HEK293 (cell line): ENCODE data around the gene SPIB.

Experiments
- CTCF ChIA-PET: fragments of 350-600 bp; formaldehyde crosslinking; extraction: SDS; loops from one replicate; lab custom pipeline; 2021; ENCODE audit warnings: antibody characterized with exemption; lab: Yijun Ruan, JAX
- POLR2A ChIA-PET: fragments of 300-600 bp; formaldehyde crosslinking; extraction: SDS; loops from one replicate; lab custom pipeline; 2020; ENCODE audit warnings: antibody characterized with exemption, inconsistent platforms; lab: Yijun Ruan, JAX
- H3K27ac ChIP-seq: fragments of 200-500 bp; sonication (Bioruptor generic); 2 replicates; pipeline ENCODE4 v1.5.1; 2014; ENCODE audit warnings: low read depth, low read length, control low read depth, inconsistent platforms; ENCODE audit errors: extremely low read depth
- H3K36me3 ChIP-seq, 2 experiments: fragments of 200-500 bp in 1 of 2; sonication (Bioruptor generic) in 1 of 2; 1 replicate in 1 of 2; 2 replicates in 1 of 2; pipeline ENCODE4 v1.5.1; 2014 to 2017; ENCODE audit warnings: inconsistent platforms in 2 of 2, low read length in 2 of 2; ENCODE audit not compliant: control insufficient read depth in 2 of 2, insufficient read depth in 1 of 2
- H3K4me1 ChIP-seq: fragments of 200-500 bp; sonication (Bioruptor generic); 2 replicates; pipeline ENCODE4 v1.5.1; 2014; ENCODE audit warnings: mild to moderate bottlenecking, low read length, inconsistent platforms; ENCODE audit not compliant: control insufficient read depth, insufficient read depth
- H3K4me3 ChIP-seq: 2 replicates; pipeline ENCODE4 v1.5.1; 2011; ENCODE audit warnings: low read depth, mild to moderate bottlenecking, control low read depth, low read length, moderate library complexity
- H3K9me3 ChIP-seq: fragments of 200-500 bp; sonication (Bioruptor generic); 2 replicates; pipeline ENCODE4 v1.5.1; 2014; ENCODE audit warnings: low read depth, low read length, inconsistent platforms; ENCODE audit not compliant: control insufficient read depth, insufficient read depth
- KLF16 ChIP-seq: fragments of 450-650 bp; formaldehyde crosslinking; IDR thresholded peaks from 2 replicates; pipeline ENCODE4 v1.5.1; 2017; ENCODE audit warnings: missing biosample characterization, missing genetic modification characterization
- PRDM1 ChIP-seq: fragments of 450-650 bp; formaldehyde crosslinking; IDR thresholded peaks from 2 replicates; pipeline ENCODE4; 2016; ENCODE audit warnings: missing biosample characterization, missing genetic modification characterization
- ZNF112 ChIP-seq: fragments of 450-650 bp; formaldehyde crosslinking; IDR thresholded peaks from 2 replicates; pipeline ENCODE4 v1.5.0; 2017; ENCODE audit warnings: missing biosample characterization, missing genetic modification characterization
- ZNF138 ChIP-seq: fragments of 450-650 bp; formaldehyde crosslinking; IDR thresholded peaks from 2 replicates; pipeline ENCODE4 v1.5.1; 2016; ENCODE audit warnings: missing biosample characterization, missing genetic modification characterization, borderline replicate concordance
- ZNF221 ChIP-seq: fragments of 450-650 bp; formaldehyde crosslinking; IDR thresholded peaks from 2 replicates; pipeline ENCODE4 v1.5.1; 2017; ENCODE audit warnings: missing biosample characterization, missing genetic modification characterization, borderline replicate concordance
- ZNF366 ChIP-seq: fragments of 450-650 bp; formaldehyde crosslinking; conservative IDR thresholded peaks from 2 replicates; pipeline ENCODE4 v1.5.1; 2016; ENCODE audit warnings: missing biosample characterization, missing genetic modification characterization
- ZNF514 ChIP-seq: fragments of 450-650 bp; formaldehyde crosslinking; IDR thresholded peaks from 2 replicates; pipeline ENCODE4 v1.5.1; 2016; ENCODE audit warnings: missing biosample characterization, missing genetic modification characterization
- ZNF544 ChIP-seq: fragments of 450-650 bp; formaldehyde crosslinking; IDR thresholded peaks from 2 replicates; pipeline ENCODE4 v1.5.0; 2017; ENCODE audit warnings: missing biosample characterization, missing genetic modification characterization
- ZNF571 ChIP-seq: fragments of 450-650 bp; formaldehyde crosslinking; IDR thresholded peaks from 2 replicates; pipeline ENCODE4 v1.5.0; 2017; ENCODE audit warnings: missing biosample characterization, missing genetic modification characterization
- ZNF677 ChIP-seq: fragments of 450-650 bp; IDR thresholded peaks from 2 replicates; pipeline ENCODE4 v1.5.0; 2018; ENCODE audit warnings: missing biosample characterization, mild to moderate bottlenecking, missing genetic modification characterization, moderate library complexity
- ZNF768 ChIP-seq: fragments of 450-650 bp; formaldehyde crosslinking; IDR thresholded peaks from 2 replicates; pipeline ENCODE4 v1.5.1; 2018; ENCODE audit warnings: missing biosample characterization, mild to moderate bottlenecking, missing genetic modification characterization
- ZNF776 ChIP-seq: fragments of 450-650 bp; formaldehyde crosslinking; IDR thresholded peaks from 2 replicates; pipeline ENCODE4 v1.5.0; 2017; ENCODE audit warnings: missing biosample characterization, missing genetic modification characterization, borderline replicate concordance
- ZNF777 ChIP-seq: fragments of 450-650 bp; formaldehyde crosslinking; IDR thresholded peaks from 2 replicates; pipeline ENCODE4 v1.5.1; 2017; ENCODE audit warnings: missing biosample characterization, missing genetic modification characterization, borderline replicate concordance
- TF ChIP-seq, protein P1 (sequence below): fragments of 450-650 bp; formaldehyde crosslinking; IDR thresholded peaks from 2 replicates; pipeline ENCODE4 v1.5.1; 2016; ENCODE audit warnings: missing biosample characterization, missing genetic modification characterization
- TF ChIP-seq, protein P2 (sequence below): fragments of 450-650 bp; formaldehyde crosslinking; IDR thresholded peaks from 2 replicates; pipeline ENCODE4 v1.5.1; 2016; ENCODE audit warnings: missing biosample characterization, missing genetic modification characterization, borderline replicate concordance
- TF ChIP-seq, protein P3 (sequence below): fragments of 450-650 bp; formaldehyde crosslinking; IDR thresholded peaks from 2 replicates; pipeline ENCODE4 v1.5.1; 2016; ENCODE audit warnings: missing biosample characterization, missing genetic modification characterization

The SPIB gene

DNA sequence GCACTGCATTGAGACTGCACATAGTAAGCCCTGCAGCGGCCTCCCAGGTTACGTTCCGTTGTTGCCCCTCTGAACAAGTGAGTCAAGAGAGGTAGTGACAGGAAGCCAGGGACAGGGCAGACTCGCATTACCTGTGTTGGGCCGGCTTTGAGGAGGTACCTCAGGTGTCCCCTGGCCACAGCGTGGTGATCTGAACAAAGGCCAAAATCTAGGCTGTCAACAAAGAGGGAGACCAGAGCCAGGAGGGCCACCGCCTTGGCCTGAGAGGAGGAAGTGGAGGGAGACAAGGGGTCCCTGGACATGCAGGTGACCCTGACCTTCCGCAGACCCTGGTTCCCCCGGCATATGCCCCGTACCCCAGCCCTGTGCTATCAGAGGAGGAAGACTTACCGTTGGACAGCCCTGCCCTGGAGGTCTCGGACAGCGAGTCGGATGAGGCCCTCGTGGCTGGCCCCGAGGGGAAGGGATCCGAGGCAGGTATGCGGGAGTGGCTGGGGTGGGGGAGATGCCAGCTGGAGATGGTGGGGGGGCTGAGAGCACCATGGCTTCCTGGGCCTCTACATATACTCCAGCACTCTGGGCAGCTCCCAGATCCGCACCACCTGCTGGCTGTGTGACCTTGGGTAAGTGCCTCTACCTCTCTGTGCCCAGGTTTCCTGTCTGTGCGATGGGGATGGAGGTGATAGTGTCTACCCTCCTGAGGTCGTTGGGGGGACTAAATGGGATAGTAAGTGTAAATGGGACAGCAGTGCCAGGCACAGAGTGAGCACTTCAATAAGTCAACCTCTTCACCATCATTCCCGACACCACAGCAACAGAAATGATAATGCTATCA, 4.8 kb downstream of the SPIB start:
- no peaks in the 10 kb centered on the region for H3K36me3 ChIP-seq
- no peak for TF ChIP-seq ZNF571 (tag by site-specific recombination)
- peak; percentile 58; the same call in 1 of the 2 replicates for TF ChIP-seq ZNF768
- TF ChIP-seq, all 188 proteins: peak for 1
- Histone ChIP-seq H3K4me3 (no peak overlapping the region), H3K27ac (no peak overlapping the region), H3K9me3 (no peaks in the 10 kb centered on the region), H3K4me1 (no peaks in the 10 kb centered on the region)
- POLR2A ChIA-PET: interaction anchor here (0.6 kb wide), 1 partner anchor 230 kb away, joined by 3 read pairs; no protein-coding TSS in a partner anchor
- CTCF ChIA-PET: interaction anchor here (0.7 to 2.4 kb wide), 4 partner anchors 8 to 37 kb away, joined by 3 to 12 read pairs (median 4); no protein-coding TSS in a partner anchor

DNA sequence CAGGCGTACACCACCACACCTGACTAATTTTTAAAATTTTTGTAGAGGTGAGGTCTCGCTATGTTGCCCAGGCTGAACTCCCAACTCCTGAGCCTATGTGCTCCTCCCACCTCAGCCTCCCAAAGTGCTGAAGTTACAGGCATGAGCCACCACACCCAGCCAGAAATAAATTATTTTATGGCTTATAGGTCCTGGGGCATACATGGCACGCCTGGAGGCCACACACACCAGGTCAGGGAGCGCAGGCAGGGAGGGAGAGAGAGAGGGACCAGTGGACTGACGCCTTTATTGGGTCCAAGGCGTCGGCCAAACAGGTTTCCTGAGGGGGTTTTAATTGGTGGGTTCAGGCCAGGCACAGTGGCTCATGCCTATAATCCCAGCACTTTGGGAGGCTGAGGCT, 6.8 kb downstream of the SPIB start:
- H3K27ac ChIP-seq: no peak overlapping the region
- TF ChIP-seq ZNF544 (tag by site-specific recombination) (no peak), ZNF138 (no peak), ZNF777 (tag by site-specific recombination) (no peak), ZNF221 (tag by site-specific recombination) (no peak), ZNF776 (tag by site-specific recombination) (no peak), PRDM1 (tag by site-specific recombination) (no peak), ZNF366 (tag by site-specific recombination) (no peak), ZNF514 (tag by site-specific recombination) (no peak), ZNF112 (no peak), KLF16 (no peak), ZNF677 (no peak)
- TF ChIP-seq, protein P1, sequence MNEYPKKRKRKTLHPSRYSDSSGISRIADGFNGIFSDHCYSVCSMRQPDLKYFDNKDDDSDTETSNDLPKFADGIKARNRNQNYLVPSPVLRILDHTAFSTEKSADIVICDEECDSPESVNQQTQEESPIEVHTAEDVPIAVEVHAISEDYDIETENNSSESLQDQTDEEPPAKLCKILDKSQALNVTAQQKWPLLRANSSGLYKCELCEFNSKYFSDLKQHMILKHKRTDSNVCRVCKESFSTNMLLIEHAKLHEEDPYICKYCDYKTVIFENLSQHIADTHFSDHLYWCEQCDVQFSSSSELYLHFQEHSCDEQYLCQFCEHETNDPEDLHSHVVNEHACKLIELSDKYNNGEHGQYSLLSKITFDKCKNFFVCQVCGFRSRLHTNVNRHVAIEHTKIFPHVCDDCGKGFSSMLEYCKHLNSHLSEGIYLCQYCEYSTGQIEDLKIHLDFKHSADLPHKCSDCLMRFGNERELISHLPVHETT (tag by site-specific recombination): no peak
- TF ChIP-seq, protein P2, sequence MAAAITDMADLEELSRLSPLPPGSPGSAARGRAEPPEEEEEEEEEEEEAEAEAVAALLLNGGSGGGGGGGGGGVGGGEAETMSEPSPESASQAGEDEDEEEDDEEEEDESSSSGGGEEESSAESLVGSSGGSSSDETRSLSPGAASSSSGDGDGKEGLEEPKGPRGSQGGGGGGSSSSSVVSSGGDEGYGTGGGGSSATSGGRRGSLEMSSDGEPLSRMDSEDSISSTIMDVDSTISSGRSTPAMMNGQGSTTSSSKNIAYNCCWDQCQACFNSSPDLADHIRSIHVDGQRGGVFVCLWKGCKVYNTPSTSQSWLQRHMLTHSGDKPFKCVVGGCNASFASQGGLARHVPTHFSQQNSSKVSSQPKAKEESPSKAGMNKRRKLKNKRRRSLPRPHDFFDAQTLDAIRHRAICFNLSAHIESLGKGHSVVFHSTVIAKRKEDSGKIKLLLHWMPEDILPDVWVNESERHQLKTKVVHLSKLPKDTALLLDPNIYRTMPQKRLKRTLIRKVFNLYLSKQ (tag by site-specific recombination): no peak
- TF ChIP-seq, protein P3, sequence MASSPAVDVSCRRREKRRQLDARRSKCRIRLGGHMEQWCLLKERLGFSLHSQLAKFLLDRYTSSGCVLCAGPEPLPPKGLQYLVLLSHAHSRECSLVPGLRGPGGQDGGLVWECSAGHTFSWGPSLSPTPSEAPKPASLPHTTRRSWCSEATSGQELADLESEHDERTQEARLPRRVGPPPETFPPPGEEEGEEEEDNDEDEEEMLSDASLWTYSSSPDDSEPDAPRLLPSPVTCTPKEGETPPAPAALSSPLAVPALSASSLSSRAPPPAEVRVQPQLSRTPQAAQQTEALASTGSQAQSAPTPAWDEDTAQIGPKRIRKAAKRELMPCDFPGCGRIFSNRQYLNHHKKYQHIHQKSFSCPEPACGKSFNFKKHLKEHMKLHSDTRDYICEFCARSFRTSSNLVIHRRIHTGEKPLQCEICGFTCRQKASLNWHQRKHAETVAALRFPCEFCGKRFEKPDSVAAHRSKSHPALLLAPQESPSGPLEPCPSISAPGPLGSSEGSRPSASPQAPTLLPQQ (tag by site-specific recombination): no peak
- H3K4me1 ChIP-seq: no peaks in the 10 kb centered on the region
- H3K9me3 ChIP-seq: no peaks in the 10 kb centered on the region
- no peaks in the 10 kb centered on the region for H3K36me3 ChIP-seq
- CTCF ChIA-PET: interaction anchor here (1.0 to 2.4 kb wide), 3 partner anchors 10 to 68 kb away, joined by 5 to 12 read pairs (median 6); no protein-coding TSS in a partner anchor
- POLR2A ChIA-PET: interaction anchor here (0.6 kb wide), 1 partner anchor 189 kb away, joined by 5 read pairs; no protein-coding TSS in a partner anchor
- no peak overlapping the region for H3K4me3 ChIP-seq
